B cell (primary cell): ENCODE measurements around the gene IQGAP1. TPM values are rescaled to one million over a fixed set of nuclear protein-coding genes. Genes with fewer than 3 reads are reported as not detected.

Experiments used
- ATAC-seq: fragments of 200-7000 bp; cut with Tn5 transposase; one replicate; pipeline ENCODE4 v1.10.0; 2021; ENCODE audit warnings: low read depth, mild to moderate bottlenecking, moderate number of reproducible peaks, moderate library complexity
- CTCF ChIA-PET: fragments of 350-600 bp; sonication (Branson Sonifier 250); formaldehyde crosslinking; loops from one replicate; lab custom pipeline; 2021; ENCODE audit warnings: antibody characterized with exemption, inconsistent platforms; lab: Charles Lee
- POLR2A ChIA-PET: fragments of 350-600 bp; sonication (Branson Sonifier 250); formaldehyde crosslinking; loops from one replicate; lab custom pipeline; 2021; ENCODE audit warnings: antibody characterized with exemption; lab: Charles Lee
- DNase-seq: peaks from one replicate; pipeline ENCODE4 v3.0.0; 2013
- H2AFZ ChIP-seq: 2 replicates; pipeline ENCODE4 v1.6.1; 2012; ENCODE audit warnings: mild to moderate bottlenecking, low read depth, low read length; ENCODE audit not compliant: insufficient read depth, poor library complexity, severe bottlenecking
- H3K27ac ChIP-seq, 2 donors: 1 replicate in 1 of 2; 2 replicates in 1 of 2; pipeline ENCODE4 v1.5.1; 2012 to 2013; ENCODE audit warnings: low read length in 2 of 2, mild to moderate bottlenecking in 2 of 2, moderate library complexity in 1 of 2
- H3K27me3 ChIP-seq, 4 experiments: fragments of 200-600 bp in 1 of 4; sonication (generic) in 1 of 4; replicated peaks in 1 of 4; 1 replicate in 2 of 4; 2 replicates in 2 of 4; pipeline versions ENCODE4 v1.6.1 to v1.7.0; 2013 to 2016; ENCODE audit warnings: low read length in 3 of 4, mild to moderate bottlenecking in 2 of 4, mixed read lengths in 1 of 4, moderate library complexity in 1 of 4; ENCODE audit not compliant: insufficient read depth in 4 of 4, control insufficient read depth in 3 of 4; ENCODE audit errors: control extremely low read depth in 1 of 4
- H3K36me3 ChIP-seq, 2 experiments: replicated peaks in 1 of 2; 1 replicate in 1 of 2; 2 replicates in 1 of 2; pipeline versions ENCODE4 v1.6.1 to v1.7.1; 2013; ENCODE audit warnings: low read length in 1 of 2; ENCODE audit not compliant: insufficient read depth in 2 of 2, control insufficient read depth in 1 of 2; ENCODE audit errors: control extremely low read depth in 1 of 2, extremely low read depth in 1 of 2
- H3K4me1 ChIP-seq, 2 donors: fragments of 200-600 bp in 1 of 2; sonication (generic) in 1 of 2; 1 replicate in 1 of 2; 2 replicates in 1 of 2; pipeline versions ENCODE4 v1.5.1 to v1.6.1; 2013 to 2017; ENCODE audit warnings: low read length in 2 of 2; ENCODE audit not compliant: control insufficient read depth in 2 of 2, insufficient read depth in 2 of 2
- H3K4me2 ChIP-seq: replicated peaks from 2 replicates; pipeline ENCODE3; 2012; ENCODE audit warnings: mild to moderate bottlenecking, low read depth, low read length; ENCODE audit not compliant: poor library complexity, severe bottlenecking
- H3K4me3 ChIP-seq, 5 experiments: fragments of 200-600 bp in 1 of 5; sonication (generic) in 1 of 5; 1 replicate in 3 of 5; 2 replicates in 2 of 5; pipeline versions ENCODE4 v1.5.1 to v1.7.0; 2011 to 2016; ENCODE audit warnings: low read length in 4 of 5, mild to moderate bottlenecking in 4 of 5, low read depth in 2 of 5, control low read depth in 1 of 5, moderate library complexity in 1 of 5; ENCODE audit not compliant: insufficient read depth in 1 of 5; ENCODE audit errors: control extremely low read depth in 1 of 5, extremely low read depth in 1 of 5
- H3K79me2 ChIP-seq: fragments of 200-600 bp; sonication (generic); one replicate; pipeline ENCODE4 v1.6.0; 2016; ENCODE audit warnings: low read length; ENCODE audit not compliant: control insufficient read depth, insufficient read depth
- H3K9ac ChIP-seq: fragments of 200-600 bp; sonication (generic); 2 replicates; pipeline ENCODE4 v1.6.1; 2017; ENCODE audit warnings: mild to moderate bottlenecking, low read length, moderate library complexity
- H3K9me3 ChIP-seq, 3 donors: one replicate each; pipeline versions ENCODE4 v1.6.1 to v1.7.1; 2013; ENCODE audit warnings: low read length in 2 of 3; ENCODE audit not compliant: control insufficient read depth in 2 of 3, insufficient read depth in 1 of 3; ENCODE audit errors: control extremely low read depth in 1 of 3
- H4K20me1 ChIP-seq: 2 replicates; pipeline ENCODE4 v1.6.0; 2012; ENCODE audit warnings: mild to moderate bottlenecking, low read length; ENCODE audit not compliant: insufficient read depth, control insufficient read depth, poor library complexity, severe bottlenecking
- H3K27ac Mint-ChIP-seq: one replicate; pipeline ENCODE4 v1.8.0; 2021; ENCODE audit warnings: mixed read lengths
- H3K27me3 Mint-ChIP-seq: one replicate; pipeline ENCODE4 v1.8.0; 2021; ENCODE audit warnings: mixed read lengths
- H3K4me1 Mint-ChIP-seq: one replicate; pipeline ENCODE4 v1.8.0; 2021; ENCODE audit warnings: mixed read lengths
- H3K4me3 Mint-ChIP-seq: one replicate; pipeline ENCODE4 v1.8.0; 2021; ENCODE audit warnings: mixed read lengths
- H3K9me3 Mint-ChIP-seq: one replicate; pipeline ENCODE4 v1.8.0; 2022; ENCODE audit warnings: mixed read lengths; ENCODE audit not compliant: insufficient read depth
- EZH2 ChIP-seq: IDR thresholded peaks from 2 replicates; pipeline ENCODE4 v1.6.1; 2012; ENCODE audit warnings: borderline replicate concordance, low read depth, mild to moderate bottlenecking, moderate library complexity, low read length; ENCODE audit not compliant: insufficient read depth, poor library complexity, severe bottlenecking
- WGBS: methylation state at CpG from one replicate; pipeline ENCODE4 v1.1.5; 2013; ENCODE audit warnings: missing lambda C conversion rate; ENCODE audit not compliant: insufficient coverage; 5-methylcytosine and 5-hydroxymethylcytosine counted together
- intact Hi-C: fragments of 100-400 bp; cut with micrococcal nuclease; formaldehyde crosslinking; loops from one replicate; pipeline ENCODE4 v1.10.0; 2022
- polyA plus RNA-seq: library from polyadenylated mRNA; depleted of rRNA; stranded (reverse); fragments of >200 nt; gene quantifications from 2 replicates; pipeline ENCODE4 v1.2.3, GENCODE V29; 2012
- total RNA-seq, 2 donors: library from RNA; stranded (reverse); fragments of 120-200 nt in 1 of 2; gene quantifications; 1 replicate in 1 of 2; 2 replicates in 1 of 2; pipeline versions ENCODE4 v1.2.3 to v1.2.4, GENCODE V29; 2013 to 2022
- TF ChIP-seq, protein P1 (sequence below): fragments of 200-600 bp; IDR thresholded peaks from one replicate; pipeline ENCODE4 v1.8.0; 2022; ENCODE audit warnings: antibody characterized with exemption, mild to moderate bottlenecking

The IQGAP1 gene
- total and polyA plus RNA-seq, 2 donors (not counting 1 experiment from before 2014, with no cell fraction given) = 49.7 to 216 TPM

- no peak overlapping the region for H3K27ac ChIP-seq
- ChIA-PET POLR2A (no interaction called here), CTCF (interaction anchor here (0.7 to 4.2 kb wide), 12 partner anchors 13 to 240 kb away, joined by 3 to 65 read pairs (median 5); partner anchors contain the start of gene IQGAP1)
- no peak overlapping the region for H3K4me3 Mint-ChIP-seq
- DNase-seq (no peak), ATAC-seq (no peak)
- H3K27me3 ChIP-seq = no peaks in the 10 kb centered on the region
- peaks cover 5 to 9% of the 10 kb centered on the region in 2 donors for H3K4me1 ChIP-seq
- no peaks in the 10 kb centered on the region for H3K27me3 Mint-ChIP-seq
- no peaks in the 10 kb centered on the region for H4K20me1 ChIP-seq
- H3K9me3 Mint-ChIP-seq = no peaks in the 10 kb centered on the region
- H3K9me3 ChIP-seq = no peaks in the 10 kb centered on the region
- H3K4me2 ChIP-seq = no peak overlapping the region
- H3K79me2 ChIP-seq = no peaks in the 10 kb centered on the region
- H3K27ac Mint-ChIP-seq = no peak overlapping the region
- H3K4me3 ChIP-seq = no peak overlapping the region
- H2AFZ ChIP-seq = no peak overlapping the region
- H3K9ac ChIP-seq = no peak overlapping the region
- no peaks in the 10 kb centered on the region for H3K36me3 ChIP-seq
- 69% methylated on average over 2 of the region's 2 CpGs for WGBS
- intact Hi-C loops = loop anchor here (1.0 to 5.0 kb wide), 2 partner anchors 119 to 524 kb away; no protein-coding TSS in a partner anchor
- peaks cover 4% of the 10 kb centered on the region for H3K4me1 Mint-ChIP-seq
- TF ChIP-seq, protein P1, sequence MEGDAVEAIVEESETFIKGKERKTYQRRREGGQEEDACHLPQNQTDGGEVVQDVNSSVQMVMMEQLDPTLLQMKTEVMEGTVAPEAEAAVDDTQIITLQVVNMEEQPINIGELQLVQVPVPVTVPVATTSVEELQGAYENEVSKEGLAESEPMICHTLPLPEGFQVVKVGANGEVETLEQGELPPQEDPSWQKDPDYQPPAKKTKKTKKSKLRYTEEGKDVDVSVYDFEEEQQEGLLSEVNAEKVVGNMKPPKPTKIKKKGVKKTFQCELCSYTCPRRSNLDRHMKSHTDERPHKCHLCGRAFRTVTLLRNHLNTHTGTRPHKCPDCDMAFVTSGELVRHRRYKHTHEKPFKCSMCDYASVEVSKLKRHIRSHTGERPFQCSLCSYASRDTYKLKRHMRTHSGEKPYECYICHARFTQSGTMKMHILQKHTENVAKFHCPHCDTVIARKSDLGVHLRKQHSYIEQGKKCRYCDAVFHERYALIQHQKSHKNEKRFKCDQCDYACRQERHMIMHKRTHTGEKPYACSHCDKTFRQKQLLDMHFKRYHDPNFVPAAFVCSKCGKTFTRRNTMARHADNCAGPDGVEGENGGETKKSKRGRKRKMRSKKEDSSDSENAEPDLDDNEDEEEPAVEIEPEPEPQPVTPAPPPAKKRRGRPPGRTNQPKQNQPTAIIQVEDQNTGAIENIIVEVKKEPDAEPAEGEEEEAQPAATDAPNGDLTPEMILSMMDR = no peak
- no peak for TF ChIP-seq EZH2
Measured at GRCh38 chr15:90362936-90363212, 25.2 kb upstream of the IQGAP1 start.

DNA sequence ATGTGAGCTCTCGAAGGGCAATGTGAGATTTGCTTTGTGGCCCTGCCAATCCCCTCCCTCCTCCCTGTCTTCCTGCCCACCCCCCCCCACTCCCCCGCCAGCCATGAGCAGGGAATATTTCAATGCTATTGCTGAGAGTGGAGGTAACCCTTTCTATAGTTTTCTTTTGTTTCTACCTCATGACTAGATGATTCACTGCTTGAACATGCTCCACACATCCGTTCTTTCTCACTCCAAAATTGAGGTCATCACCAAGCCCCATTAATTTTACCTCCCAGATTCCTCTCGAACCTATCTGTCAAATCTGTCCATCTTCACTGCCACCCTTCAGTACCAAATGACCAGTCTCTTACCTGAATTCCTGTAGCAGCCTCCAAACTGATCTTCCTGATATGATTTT lies 23.8 kb upstream of the IQGAP1 start:
- Mint-ChIP-seq H3K4me1 (peaks cover 6% of the 10 kb centered on the region), H3K27me3 (no peaks in the 10 kb centered on the region), H3K4me3 (no peak overlapping the region), H3K27ac (no peak overlapping the region), H3K9me3 (no peaks in the 10 kb centered on the region)
- H3K9ac ChIP-seq = no peak overlapping the region
- no peak overlapping the region for H3K4me3 ChIP-seq
- CTCF ChIA-PET = interaction anchor here (0.6 to 1.1 kb wide), 2 partner anchors 118 to 424 kb away, joined by 3 read pairs; no protein-coding TSS in a partner anchor
- no peaks in the 10 kb centered on the region for H3K9me3 ChIP-seq
- H2AFZ ChIP-seq = no peak overlapping the region
- H4K20me1 ChIP-seq = no peaks in the 10 kb centered on the region
- POLR2A ChIA-PET = interaction anchor here (0.6 kb wide), 1 partner anchor 93 kb away, joined by 6 read pairs; no protein-coding TSS in a partner anchor
- no peaks in the 10 kb centered on the region for H3K27me3 ChIP-seq
- intact Hi-C loops = loop anchor here (5.0 kb wide), 1 partner anchor 523 kb away; no protein-coding TSS in a partner anchor
- H3K27ac ChIP-seq = no peak overlapping the region
- no peak for DNase-seq
- 75% methylated on average over 2 of the region's 4 CpGs for WGBS
- TF ChIP-seq, protein P1 = no peak
- H3K4me2 ChIP-seq = no peak overlapping the region
- ATAC-seq = no peak
- H3K4me1 ChIP-seq = peaks cover 5 to 9% of the 10 kb centered on the region in 2 donors
- no peaks in the 10 kb centered on the region for H3K36me3 ChIP-seq
- H3K79me2 ChIP-seq = no peaks in the 10 kb centered on the region
